Type B pancreatic cell (in vitro differentiated cells): Measurements from ENCODE around the gene CRADD. TPM values are rescaled to one million over a fixed set of nuclear protein-coding genes. Genes with fewer than 3 reads are reported as not detected.

ENCODE experiments used
- DNase-seq: peaks from one replicate; pipeline ENCODE4 v3.0.0; 2021; ENCODE audit warnings: mixed read lengths; ENCODE audit not compliant: unreplicated experiment; ENCODE audit errors: extremely low spot score
- H3K27ac Mint-ChIP-seq: 2 replicates; pipeline ENCODE4 v1.8.0; 2021; ENCODE audit warnings: mild to moderate bottlenecking, mixed read lengths
- H3K27me3 Mint-ChIP-seq: 2 replicates; pipeline ENCODE4 v1.8.0; 2021; ENCODE audit warnings: mixed read lengths
- H3K36me3 Mint-ChIP-seq: 2 replicates; pipeline ENCODE4 v1.8.0; 2021; ENCODE audit warnings: mixed read lengths
- H3K4me1 Mint-ChIP-seq: one replicate; pipeline ENCODE4 v1.8.0; 2021; ENCODE audit warnings: mixed read lengths; ENCODE audit not compliant: unreplicated experiment
- H3K4me3 Mint-ChIP-seq: 2 replicates; pipeline ENCODE4 v1.8.0; 2021; ENCODE audit warnings: mild to moderate bottlenecking, mixed read lengths
- H3K9me3 Mint-ChIP-seq: 2 replicates; pipeline ENCODE4 v1.8.0; 2021; ENCODE audit warnings: mixed read lengths
- total RNA-seq: library from RNA; stranded (reverse); gene quantifications from 2 replicates; pipeline ENCODE4 v1.2.1, GENCODE V29; 2021; ENCODE audit warnings: low replicate concordance
- TF ChIP-seq, protein P1 (sequence below): fragments of 200-600 bp; sonication (generic); conservative IDR thresholded peaks from 2 replicates; pipeline ENCODE4 v1.5.0; 2021; ENCODE audit warnings: antibody characterized with exemption, mild to moderate bottlenecking

Gene CRADD
- total RNA-seq, 1 donor from 2014 or later = 8.1 TPM

DNA sequence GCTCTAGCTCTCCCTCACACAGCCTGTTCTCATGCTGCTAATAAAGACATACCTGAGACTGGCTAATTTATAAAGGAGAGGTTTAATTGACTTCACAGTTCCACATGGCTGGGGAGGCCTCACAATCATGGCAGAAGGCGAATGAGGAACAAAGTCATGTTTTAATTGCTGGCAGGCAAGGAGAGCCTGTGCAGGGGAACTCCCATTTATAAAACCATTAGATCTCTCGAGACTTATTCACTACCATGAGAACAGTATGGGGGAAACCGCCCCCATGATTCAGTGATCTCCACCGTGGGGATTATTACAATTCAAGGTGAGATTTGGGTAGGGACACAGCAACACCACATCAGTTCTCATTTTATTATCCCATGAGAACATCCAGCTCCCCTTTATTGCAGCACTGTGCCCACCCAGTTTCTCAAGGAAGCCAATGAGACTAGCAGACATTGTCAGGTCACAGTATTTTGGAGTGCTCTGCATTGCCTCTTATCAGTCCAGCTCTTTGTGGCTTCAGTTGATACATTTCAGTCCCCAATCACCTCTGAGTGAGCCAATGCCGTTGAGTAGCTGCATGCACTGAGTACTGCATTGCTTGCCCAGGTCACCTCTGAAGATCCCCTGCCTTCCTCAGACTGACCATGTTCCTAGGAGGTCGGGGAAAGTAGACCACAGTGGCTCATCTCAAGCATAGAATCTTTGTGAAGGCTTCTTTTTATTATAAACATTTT, 131.2 kb downstream of the CRADD start:
- Mint-ChIP-seq H3K36me3 (no peaks in the 10 kb centered on the region), H3K27me3 (peaks cover 2% of the 10 kb centered on the region), H3K4me1 (peaks cover 37% of the 10 kb centered on the region), H3K4me3 (no peak overlapping the region), H3K9me3 (no peaks in the 10 kb centered on the region), H3K27ac (no peak overlapping the region)
- TF ChIP-seq, protein P1, sequence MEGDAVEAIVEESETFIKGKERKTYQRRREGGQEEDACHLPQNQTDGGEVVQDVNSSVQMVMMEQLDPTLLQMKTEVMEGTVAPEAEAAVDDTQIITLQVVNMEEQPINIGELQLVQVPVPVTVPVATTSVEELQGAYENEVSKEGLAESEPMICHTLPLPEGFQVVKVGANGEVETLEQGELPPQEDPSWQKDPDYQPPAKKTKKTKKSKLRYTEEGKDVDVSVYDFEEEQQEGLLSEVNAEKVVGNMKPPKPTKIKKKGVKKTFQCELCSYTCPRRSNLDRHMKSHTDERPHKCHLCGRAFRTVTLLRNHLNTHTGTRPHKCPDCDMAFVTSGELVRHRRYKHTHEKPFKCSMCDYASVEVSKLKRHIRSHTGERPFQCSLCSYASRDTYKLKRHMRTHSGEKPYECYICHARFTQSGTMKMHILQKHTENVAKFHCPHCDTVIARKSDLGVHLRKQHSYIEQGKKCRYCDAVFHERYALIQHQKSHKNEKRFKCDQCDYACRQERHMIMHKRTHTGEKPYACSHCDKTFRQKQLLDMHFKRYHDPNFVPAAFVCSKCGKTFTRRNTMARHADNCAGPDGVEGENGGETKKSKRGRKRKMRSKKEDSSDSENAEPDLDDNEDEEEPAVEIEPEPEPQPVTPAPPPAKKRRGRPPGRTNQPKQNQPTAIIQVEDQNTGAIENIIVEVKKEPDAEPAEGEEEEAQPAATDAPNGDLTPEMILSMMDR = no peak
- no peak for DNase-seq

DNA sequence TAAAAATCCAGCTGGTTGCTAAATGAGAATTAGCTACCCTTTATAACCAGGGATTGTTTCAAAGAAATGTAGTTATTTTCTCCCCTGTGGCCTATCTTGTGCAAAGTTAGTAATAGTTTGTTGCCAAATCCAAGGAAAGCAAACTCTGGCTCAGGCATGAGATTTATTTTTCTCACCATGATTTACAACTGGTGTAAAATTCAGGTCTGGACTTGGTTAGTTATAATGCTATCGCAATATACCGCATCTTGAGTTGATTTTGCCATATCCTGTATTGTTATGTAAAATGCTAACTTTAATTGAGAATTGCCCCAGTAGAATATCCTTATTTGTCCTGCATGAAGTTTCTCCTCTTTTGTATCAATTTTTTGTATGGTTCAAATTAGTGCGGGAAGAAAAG, 135.5 kb downstream of the CRADD start:
- TF ChIP-seq, protein P1 = no peak
- Mint-ChIP-seq H3K27ac (no peak overlapping the region), H3K4me1 (peaks cover 23% of the 10 kb centered on the region), H3K27me3 (no peaks in the 10 kb centered on the region), H3K4me3 (no peak overlapping the region), H3K36me3 (no peaks in the 10 kb centered on the region), H3K9me3 (no peaks in the 10 kb centered on the region)
- no peak for DNase-seq

DNA sequence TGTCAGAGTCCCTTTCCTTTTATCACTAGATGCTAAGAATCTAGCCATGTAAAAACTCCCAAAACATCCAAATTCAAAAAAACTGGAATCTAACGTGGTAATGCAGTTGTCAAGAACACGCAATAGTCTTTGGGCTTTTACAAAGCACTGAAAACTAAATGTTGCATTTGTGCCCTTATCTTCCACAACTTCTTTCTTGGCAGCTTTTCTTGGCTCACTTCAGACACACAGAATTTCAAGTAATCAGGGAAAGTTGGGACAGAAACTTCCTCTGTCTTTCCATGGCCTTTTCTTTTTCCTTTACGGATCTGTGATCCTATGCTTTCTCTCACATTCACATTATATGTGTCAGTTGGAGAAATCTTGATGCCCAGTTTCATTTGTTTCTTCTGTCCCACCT, 136.0 kb downstream of the CRADD start:
- Mint-ChIP-seq H3K9me3 (no peaks in the 10 kb centered on the region), H3K4me3 (no peak overlapping the region), H3K36me3 (no peaks in the 10 kb centered on the region), H3K27me3 (no peaks in the 10 kb centered on the region), H3K4me1 (peaks cover 23% of the 10 kb centered on the region), H3K27ac (no peak overlapping the region)
- TF ChIP-seq, protein P1 = no peak
- DNase-seq = no peak

DNA sequence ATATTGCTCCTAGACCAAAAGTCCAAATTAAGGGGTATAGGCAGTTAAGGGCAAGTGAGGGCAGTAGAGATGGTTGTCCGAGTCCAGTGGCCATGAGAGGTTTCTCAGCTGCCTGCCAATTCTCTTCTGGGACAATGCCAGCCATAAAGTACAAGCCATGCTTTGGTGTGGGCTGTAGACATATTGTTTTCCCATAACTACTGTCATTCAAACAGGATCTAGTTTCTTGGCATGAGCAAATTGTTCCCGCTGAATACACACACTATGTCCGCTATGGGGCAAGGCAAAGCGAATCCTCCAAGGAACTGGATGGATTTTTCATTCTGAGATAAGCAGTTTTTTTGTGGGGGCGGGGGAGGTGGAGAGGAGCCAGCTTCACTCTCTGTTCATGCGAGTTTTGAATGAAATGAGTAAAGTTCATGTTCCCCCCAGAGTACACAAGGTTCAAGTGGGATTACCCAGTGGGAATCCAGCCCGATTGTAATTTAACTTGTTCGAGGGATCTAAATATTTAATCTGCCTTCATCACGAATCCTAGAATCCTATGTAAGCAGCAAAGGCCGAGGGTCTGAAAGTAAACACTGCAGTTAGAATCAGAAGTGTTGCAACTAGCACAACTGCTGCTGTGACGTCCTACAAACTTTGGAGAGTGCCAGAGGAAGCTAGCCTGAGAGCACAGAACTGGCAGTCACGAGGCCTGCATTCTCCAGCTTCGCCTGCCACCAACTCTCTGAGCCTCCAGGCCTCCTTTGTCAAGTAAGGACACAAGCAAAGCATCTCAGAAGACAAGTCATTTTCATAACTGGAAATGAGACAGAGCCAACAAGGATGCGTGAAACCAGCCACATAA, 137.0 kb downstream of the CRADD start:
- TF ChIP-seq, protein P1 = no peak
- H3K4me3 Mint-ChIP-seq = no peak overlapping the region
- no peaks in the 10 kb centered on the region for H3K27me3 Mint-ChIP-seq
- H3K9me3 Mint-ChIP-seq = no peaks in the 10 kb centered on the region
- H3K27ac Mint-ChIP-seq = no peak overlapping the region
- H3K4me1 Mint-ChIP-seq = peaks cover 23% of the 10 kb centered on the region
- DNase-seq = no peak
- no peaks in the 10 kb centered on the region for H3K36me3 Mint-ChIP-seq

DNA sequence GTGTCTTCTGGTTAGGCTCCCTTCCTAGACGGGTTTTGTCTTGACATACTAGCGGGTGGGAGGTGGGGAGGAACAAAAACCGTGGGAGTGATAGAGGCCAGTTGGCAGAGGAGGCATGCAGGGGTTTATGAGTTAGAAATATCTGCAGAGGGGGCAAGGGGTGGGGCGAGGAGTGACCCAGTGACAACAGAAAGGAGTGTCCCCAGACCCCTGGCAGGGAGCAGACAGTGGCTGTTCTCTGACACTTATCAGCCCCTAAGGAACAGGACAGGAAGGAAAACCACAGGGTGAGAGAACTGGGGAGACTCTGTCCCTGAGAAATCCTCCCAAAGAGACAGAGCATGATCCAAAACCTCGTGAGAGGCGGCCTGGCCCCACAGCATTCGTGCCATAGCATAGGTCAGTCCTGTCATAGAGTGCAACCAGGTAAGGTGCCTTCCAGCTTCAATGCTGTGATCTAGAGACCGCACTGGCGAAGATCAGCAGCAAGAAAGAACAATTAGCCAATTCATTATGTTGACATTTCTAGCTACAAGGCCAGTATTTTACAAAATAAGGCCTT, 141.4 kb downstream of the CRADD start:
- Mint-ChIP-seq H3K4me3 (no peak overlapping the region), H3K4me1 (peaks cover 20% of the 10 kb centered on the region), H3K27ac (no peak overlapping the region), H3K9me3 (no peaks in the 10 kb centered on the region), H3K36me3 (no peaks in the 10 kb centered on the region), H3K27me3 (no peaks in the 10 kb centered on the region)
- no peak for DNase-seq
- TF ChIP-seq, protein P1 = no peak
